Panc1 (cell line): Measurements from ENCODE around the gene DERL2. TPM values are rescaled to one million over a fixed set of nuclear protein-coding genes. Genes with fewer than 3 reads are reported as not detected.

Source experiments
- ATAC-seq: fragments of 200-7000 bp; cut with Tn5 transposase; 2 replicates; pipeline ENCODE4 v1.9.1; 2020; ENCODE audit warnings: mild to moderate bottlenecking, moderate library complexity
- BruUV-seq: library from RNA; stranded (reverse); fragments of 400-500 nt; replicated peaks from 2 replicates; lab custom pipeline; 2021; lab: Mats Ljungman, UMichigan
- CTCF ChIA-PET: fragments of 300-600 bp; sonication (Branson Sonifier 250); formaldehyde crosslinking; loops from one replicate; lab custom pipeline; 2022; ENCODE audit warnings: antibody characterized with exemption; lab: Charles Lee
- POLR2A ChIA-PET: fragments of 300-600 bp; sonication (Branson Sonifier 250); formaldehyde crosslinking; loops from one replicate; lab custom pipeline; 2022; ENCODE audit warnings: antibody characterized with exemption; lab: Charles Lee
- DNase-seq: peaks from one replicate; pipeline ENCODE4 v3.0.0-alpha.2; 2010; ENCODE audit warnings: low read depth, low spot score
- H3K27ac ChIP-seq: 2 replicates; pipeline ENCODE4 v1.5.1; 2011; ENCODE audit warnings: mild to moderate bottlenecking, low read length, inconsistent platforms
- H3K27me3 ChIP-seq: fragments of 200-500 bp; sonication (Bioruptor generic); 2 replicates; pipeline ENCODE4 v1.6.0; 2014; ENCODE audit warnings: low read length, inconsistent platforms; ENCODE audit not compliant: control insufficient read depth, insufficient read depth
- H3K36me3 ChIP-seq: fragments of 200-500 bp; sonication (Bioruptor generic); 2 replicates; pipeline ENCODE4 v1.5.1; 2014; ENCODE audit warnings: inconsistent platforms, mild to moderate bottlenecking, low read length, moderate library complexity; ENCODE audit not compliant: control insufficient read depth, insufficient read depth
- H3K4me1 ChIP-seq: 2 replicates; pipeline ENCODE4 v1.5.1; 2011; ENCODE audit warnings: inconsistent platforms, mild to moderate bottlenecking, low read length, moderate library complexity; ENCODE audit not compliant: control insufficient read depth, insufficient read depth
- H3K4me3 ChIP-seq, 2 experiments: 2 replicates each; pipeline ENCODE4 v1.5.1; 2011 to 2012; ENCODE audit warnings: low read depth in 2 of 2, low read length in 2 of 2, mild to moderate bottlenecking in 2 of 2, inconsistent platforms in 1 of 2, moderate library complexity in 1 of 2
- H3K9me3 ChIP-seq: fragments of 200-500 bp; sonication (Bioruptor generic); 2 replicates; pipeline ENCODE4 v1.5.1; 2014; ENCODE audit warnings: low read depth, mild to moderate bottlenecking, inconsistent platforms, low read length, moderate library complexity; ENCODE audit not compliant: control insufficient read depth, insufficient read depth
- CTCF ChIP-seq: fragments of 450-650 bp; IDR thresholded peaks from 2 replicates; pipeline ENCODE4 v1.5.1; 2017; ENCODE audit warnings: mild to moderate bottlenecking
- POLR2AphosphoS5 ChIP-seq: IDR thresholded peaks from 2 replicates; pipeline ENCODE4 v1.6.1; 2012; ENCODE audit warnings: mild to moderate bottlenecking, low read depth, low read length, moderate library complexity
- REST ChIP-seq, 2 experiments: IDR thresholded peaks; 2 replicates each; pipeline ENCODE4 v1.6.1; 2011 to 2012; ENCODE audit warnings: low read depth in 2 of 2, control low read depth in 1 of 2, low read length in 1 of 2, mild to moderate bottlenecking in 1 of 2, moderate library complexity in 1 of 2; ENCODE audit not compliant: insufficient read depth in 1 of 2
- SIN3A ChIP-seq: IDR thresholded peaks from 2 replicates; pipeline ENCODE4 v1.6.1; 2012; ENCODE audit warnings: low read depth, mild to moderate bottlenecking, low read length, moderate library complexity, borderline replicate concordance; ENCODE audit not compliant: insufficient read depth
- TCF7L2 ChIP-seq: IDR thresholded peaks from 2 replicates; pipeline ENCODE4 v1.6.1; 2011; ENCODE audit warnings: mild to moderate bottlenecking, low read depth, low read length, inconsistent platforms
- in situ Hi-C: cut with HindIII; loops from 2 replicates; pipeline ENCODE4 v1.10.0; 2016; ENCODE audit warnings: low sequenced_read_pairs, low pct_unique_long_range_greater_than_20kb
- intact Hi-C: fragments of 100-400 bp; cut with micrococcal nuclease; formaldehyde crosslinking; loops from one replicate; pipeline ENCODE4 v1.10.0; 2022; ENCODE audit not compliant: unreplicated experiment
- total RNA-seq: library from RNA; stranded (reverse); gene quantifications from one replicate; pipeline ENCODE4 v1.2.1, GENCODE V29; 2021; ENCODE audit not compliant: unreplicated experiment

Gene DERL2
- total RNA-seq, 1 experiment from 2014 or later = 59.7 TPM

- Histone ChIP-seq H3K9me3 (no peaks in the 10 kb centered on the region), H3K27me3 (no peaks in the 10 kb centered on the region), H3K27ac (no peak overlapping the region), H3K4me3 (no peak overlapping the region), H3K4me1 (no peaks in the 10 kb centered on the region), H3K36me3 (no peaks in the 10 kb centered on the region)
- ChIA-PET POLR2A (interaction anchor here (0.5 kb wide), 1 partner anchor 857 kb away, joined by 3 read pairs; no protein-coding TSS in a partner anchor), CTCF (no interaction called here)
- in situ Hi-C loops (no loop called here), intact Hi-C loops (no loop called here)
- DNase-seq = no peak
- ATAC-seq = peak; percentile 40; the same call in 1 of the 2 replicates
- no peak for TF ChIP-seq TCF7L2
- no peak for TF ChIP-seq SIN3A
- TF ChIP-seq POLR2AphosphoS5 = no peak
- TF ChIP-seq REST (IDR thresholded peaks at IDR 0.05; ENCODE audit: insufficient read depth in 1 of 2, low read depth in 2 of 2, low read length in 1 of 2) = no peak
- no peak for TF ChIP-seq CTCF
- no TSS peak for BruUV-seq
Measured at GRCh38 chr17:5527601-5528250, 41.7 kb upstream of the DERL2 start.

GRCh38 chr17:5526821-5527598 lies 41.0 kb upstream of the DERL2 start:
- Histone ChIP-seq H3K27me3 (no peaks in the 10 kb centered on the region), H3K4me3 (no peak overlapping the region), H3K9me3 (no peaks in the 10 kb centered on the region), H3K36me3 (no peaks in the 10 kb centered on the region), H3K27ac (no peak overlapping the region), H3K4me1 (no peaks in the 10 kb centered on the region)
- in situ Hi-C loops (no loop called here), intact Hi-C loops (no loop called here)
- ATAC-seq (peak; percentile 85), DNase-seq (peak; percentile 84)
- POLR2A ChIA-PET = no interaction called here
- CTCF ChIA-PET = no interaction called here
- TF ChIP-seq REST (IDR thresholded peaks at IDR 0.05; ENCODE audit: insufficient read depth in 1 of 2, low read depth in 2 of 2, low read length in 1 of 2) = no peak
- TF ChIP-seq TCF7L2 = no peak
- TF ChIP-seq POLR2AphosphoS5 = no peak
- TF ChIP-seq SIN3A = no peak
- TF ChIP-seq CTCF = no peak
- BruUV-seq = no TSS peak
